WTC11 (cell line): ENCODE results near the gene BRPF1. TPM values are rescaled to one million over a fixed set of nuclear protein-coding genes. Genes with fewer than 3 reads are reported as not detected.

Experiments
- ATAC-seq: fragments of 200-7000 bp; cut with Tn5 transposase; 2 replicates; pipeline ENCODE4 v1.10.0; 2021; ENCODE audit warnings: mild to moderate bottlenecking, moderate library complexity
- CTCF ChIA-PET: fragments of 300-600 bp; sonication (Branson Sonifier 250); formaldehyde crosslinking; loops from one replicate; lab custom pipeline; 2021; ENCODE audit warnings: antibody characterized with exemption; lab: Charles Lee
- POLR2A ChIA-PET: fragments of 350-600 bp; sonication (Branson Sonifier 250); formaldehyde crosslinking; loops from one replicate; lab custom pipeline; 2021; ENCODE audit warnings: antibody characterized with exemption; lab: Charles Lee
- DNase-seq: peaks from one replicate; pipeline ENCODE4 v3.0.0; 2021; ENCODE audit warnings: low spot score
- H3K27ac Mint-ChIP-seq: 2 replicates; pipeline ENCODE4 v1.8.0; 2021; ENCODE audit warnings: mixed read lengths
- H3K27me3 Mint-ChIP-seq: 2 replicates; pipeline ENCODE4 v1.8.0; 2021; ENCODE audit warnings: low read depth, mild to moderate bottlenecking, moderate library complexity, mixed read lengths
- H3K36me3 Mint-ChIP-seq: 2 replicates; pipeline ENCODE4 v1.8.0; 2021; ENCODE audit warnings: mixed read lengths
- H3K4me1 Mint-ChIP-seq: 2 replicates; pipeline ENCODE4 v1.8.0; 2022; ENCODE audit warnings: mixed read lengths
- H3K4me3 Mint-ChIP-seq: 2 replicates; pipeline ENCODE4 v1.8.0; 2021; ENCODE audit warnings: mild to moderate bottlenecking, moderate library complexity, mixed read lengths
- H3K9me3 Mint-ChIP-seq: 2 replicates; pipeline ENCODE4 v1.8.0; 2021; ENCODE audit warnings: mixed read lengths
- CDX4 ChIP-seq: fragments of 250-450 bp; sonication (Bioruptor Pico); IDR thresholded peaks from 2 replicates; pipeline ENCODE4 v1.9.0; 2021; ENCODE audit warnings: moderate library complexity, mild to moderate bottlenecking, inconsistent platforms, borderline replicate concordance
- E2F1 ChIP-seq: sonication (generic); formaldehyde crosslinking; IDR thresholded peaks from 2 replicates; pipeline ENCODE4 v1.8.0; 2022; ENCODE audit warnings: mild to moderate bottlenecking, missing genetic modification reagents
- E2F4 ChIP-seq: sonication (generic); formaldehyde crosslinking; IDR thresholded peaks from 2 replicates; pipeline ENCODE4 v1.8.1; 2022; ENCODE audit warnings: low read depth, mild to moderate bottlenecking, moderate library complexity, missing genetic modification reagents, borderline replicate concordance
- ESRRA ChIP-seq: sonication (generic); formaldehyde crosslinking; IDR thresholded peaks from 2 replicates; pipeline ENCODE4 v1.8.1; 2022; ENCODE audit warnings: mild to moderate bottlenecking, missing genetic modification reagents, borderline replicate concordance
- GRHL2 ChIP-seq: fragments of 250-450 bp; sonication (Bioruptor Pico); IDR thresholded peaks from 2 replicates; pipeline ENCODE4 v1.8.0; 2022; ENCODE audit warnings: mild to moderate bottlenecking, moderate library complexity; ENCODE audit not compliant: insufficient replicate concordance, severe bottlenecking
- IRF2 ChIP-seq: sonication (generic); formaldehyde crosslinking; IDR thresholded peaks from 2 replicates; pipeline ENCODE4 v1.8.0; 2022; ENCODE audit warnings: low read depth, missing genetic modification reagents, borderline replicate concordance
- MXD4 ChIP-seq: fragments of 250-450 bp; sonication (Bioruptor Pico); IDR thresholded peaks from 2 replicates; pipeline ENCODE4 v1.8.0; 2021; ENCODE audit warnings: mild to moderate bottlenecking, moderate library complexity, borderline replicate concordance
- MYBL2 ChIP-seq: sonication (generic); formaldehyde crosslinking; IDR thresholded peaks from 2 replicates; pipeline ENCODE4 v1.8.1; 2023; ENCODE audit warnings: mild to moderate bottlenecking, moderate library complexity, missing genetic modification reagents
- NR2C2 ChIP-seq: sonication (generic); formaldehyde crosslinking; IDR thresholded peaks from 2 replicates; pipeline ENCODE4 v1.8.0; 2022; ENCODE audit warnings: mild to moderate bottlenecking, missing genetic modification reagents
- PRDM15 ChIP-seq: sonication (generic); formaldehyde crosslinking; IDR thresholded peaks from 2 replicates; pipeline ENCODE4 v1.8.0; 2022; ENCODE audit warnings: missing genetic modification reagents
- RELA ChIP-seq: sonication (generic); formaldehyde crosslinking; IDR thresholded peaks from 2 replicates; pipeline ENCODE4 v1.8.1; 2022; ENCODE audit warnings: missing genetic modification reagents, mild to moderate bottlenecking, borderline replicate concordance
- SMAD3 ChIP-seq: sonication (generic); formaldehyde crosslinking; IDR thresholded peaks from 2 replicates; pipeline ENCODE4 v1.8.0; 2022; ENCODE audit warnings: missing genetic modification reagents, mild to moderate bottlenecking, borderline replicate concordance
- SOX15 ChIP-seq: fragments of 250-450 bp; sonication (Bioruptor Pico); IDR thresholded peaks from 2 replicates; pipeline ENCODE4 v1.9.0; 2021; ENCODE audit warnings: mild to moderate bottlenecking
- STAT6 ChIP-seq: sonication (generic); formaldehyde crosslinking; conservative IDR thresholded peaks from 2 replicates; pipeline ENCODE4 v1.8.1; 2023; ENCODE audit warnings: mild to moderate bottlenecking, low read depth, missing genetic modification reagents, moderate library complexity
- TEAD4 ChIP-seq: sonication (generic); formaldehyde crosslinking; IDR thresholded peaks from 2 replicates; pipeline ENCODE4 v1.8.0; 2022; ENCODE audit warnings: mild to moderate bottlenecking, missing genetic modification reagents
- USF2 ChIP-seq: sonication (generic); formaldehyde crosslinking; IDR thresholded peaks from 2 replicates; pipeline ENCODE4 v1.8.1; 2023; ENCODE audit warnings: mild to moderate bottlenecking, missing genetic modification reagents, moderate library complexity
- ZNF263 ChIP-seq: sonication (generic); formaldehyde crosslinking; IDR thresholded peaks from 2 replicates; pipeline ENCODE4 v1.8.1; 2022; ENCODE audit warnings: low read depth, mild to moderate bottlenecking, moderate library complexity, missing genetic modification reagents
- ZNF512 ChIP-seq: sonication (generic); formaldehyde crosslinking; IDR thresholded peaks from 2 replicates; pipeline ENCODE4 v1.8.1; 2022; ENCODE audit warnings: missing genetic modification reagents, borderline replicate concordance
- total RNA-seq: library from RNA; stranded (reverse); gene quantifications from 3 replicates; pipeline ENCODE4 v1.2.3, GENCODE V29; 2021

Gene BRPF1
- total RNA-seq, 1 experiment from 2014 or later: 22.8 TPM

- no peak for DNase-seq
- H3K27me3 Mint-ChIP-seq: peaks cover 32% of the 10 kb centered on the region
- TF ChIP-seq ESRRA (CRISPR knock-in tag) (no peak), SOX15 (CRISPR knock-in tag) (no peak), E2F4 (no peak), IRF2 (CRISPR knock-in tag) (no peak), TEAD4 (CRISPR knock-in tag) (no peak), MXD4 (CRISPR knock-in tag) (no peak), SMAD3 (no peak), CDX4 (CRISPR knock-in tag) (no peak), RELA (no peak), ZNF512 (CRISPR knock-in tag) (no peak), E2F1 (CRISPR knock-in tag) (no peak), GRHL2 (CRISPR knock-in tag) (no peak), USF2 (CRISPR knock-in tag) (no peak), PRDM15 (CRISPR knock-in tag) (no peak), MYBL2 (no peak), NR2C2 (CRISPR knock-in tag) (no peak)
- TF ChIP-seq, all 79 proteins: peak for 0
- ChIA-PET POLR2A (interaction anchor here (0.6 kb wide), 1 partner anchor 500 kb away, joined by 6 read pairs; no protein-coding TSS in a partner anchor), CTCF (no interaction called here)
- Mint-ChIP-seq H3K4me1 (peaks cover 8% of the 10 kb centered on the region), H3K4me3 (no peak overlapping the region), H3K36me3 (peaks cover 8% of the 10 kb centered on the region; the same call in 1 of the 2 replicates), H3K9me3 (no peaks in the 10 kb centered on the region), H3K27ac (no peak overlapping the region)
- no peak for ATAC-seq
Observed at GRCh38 chr3:9761919-9762318, 30.4 kb downstream of the BRPF1 start.

GRCh38 chr3:9762871-9763270 is 31.3 kb downstream of the BRPF1 start:
- peaks cover 8% of the 10 kb centered on the region for H3K4me1 Mint-ChIP-seq
- DNase-seq (no peak), ATAC-seq (peak; percentile 19; the same call in 1 of the 2 replicates)
- no peak overlapping the region for H3K4me3 Mint-ChIP-seq
- peaks cover 42% of the 10 kb centered on the region for H3K27me3 Mint-ChIP-seq
- ChIA-PET CTCF (interaction anchor here (0.7 to 1.4 kb wide), 3 partner anchors 13 to 259 kb away, joined by 3 to 5 read pairs (median 4); partner anchors contain the start of gene OGG1), POLR2A (interaction anchor here (0.6 kb wide), 2 partner anchors 114 to 1472 kb away, joined by 5 to 6 read pairs; no protein-coding TSS in a partner anchor)
- H3K9me3 Mint-ChIP-seq: no peaks in the 10 kb centered on the region
- H3K36me3 Mint-ChIP-seq: peaks cover 8% of the 10 kb centered on the region; the same call in 1 of the 2 replicates
- no peak overlapping the region for H3K27ac Mint-ChIP-seq
- TF ChIP-seq E2F1 (CRISPR knock-in tag): no peak
- TF ChIP-seq STAT6 (CRISPR knock-in tag): no peak
- no peak for TF ChIP-seq ZNF263 (CRISPR knock-in tag)
